NCI-H146 (cell line): ENCODE data around the gene PADI4.
A peak's percentile ranks its signal among the peaks of the same experiment; 100 is the strongest.

Source experiments
- DNase-seq: peaks from one replicate; lab custom pipeline; 2025; lab: John Stamatoyannopoulos, UW

The PADI4 gene

DNA sequence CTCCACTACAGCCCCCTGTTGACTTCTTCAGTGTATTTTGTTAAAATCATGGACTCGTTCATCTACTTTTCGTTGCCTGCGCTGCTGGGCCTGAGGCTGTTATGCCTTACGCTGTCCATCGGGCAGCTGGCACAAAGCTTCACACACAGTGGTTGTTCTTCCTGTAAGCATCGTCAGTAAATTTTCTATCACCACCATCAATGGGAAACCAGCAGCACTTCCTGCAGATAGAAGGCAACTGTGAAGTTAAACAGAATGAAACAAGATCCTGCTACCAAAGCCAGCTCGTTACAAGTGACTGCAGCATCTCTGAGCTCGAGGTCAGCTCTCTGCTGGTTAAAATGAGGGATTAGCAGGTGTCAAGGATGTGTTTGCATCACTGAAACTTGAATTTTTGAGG is 42.1 kb downstream of the PADI4 start:
- no peak for DNase-seq

DNA sequence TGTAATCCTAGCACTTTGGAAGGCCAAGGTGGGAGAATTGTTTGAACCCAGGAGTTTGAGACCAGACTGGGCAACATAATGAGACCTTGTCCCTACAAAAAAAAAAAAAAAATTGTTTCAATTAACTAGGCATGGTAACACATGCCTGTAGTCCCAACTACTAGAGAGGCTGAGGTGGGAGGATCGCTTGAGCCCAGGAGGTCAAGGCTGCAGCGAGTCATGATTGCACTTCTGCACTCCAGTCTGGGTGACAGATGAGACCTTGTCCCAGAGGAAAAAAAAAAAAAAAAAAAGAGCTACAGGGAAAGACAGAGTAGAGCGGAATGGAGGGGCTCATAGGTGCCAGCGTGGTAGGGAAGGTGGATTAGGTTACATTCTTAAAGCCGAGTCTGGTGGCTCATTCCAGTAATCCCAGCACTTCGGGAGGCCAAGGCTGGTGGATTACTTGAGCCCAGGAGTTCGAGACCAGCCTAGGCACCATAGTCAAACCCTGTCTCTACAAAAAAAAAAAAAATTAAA is 43.0 kb downstream of the PADI4 start:
- DNase-seq, result no peak

DNA sequence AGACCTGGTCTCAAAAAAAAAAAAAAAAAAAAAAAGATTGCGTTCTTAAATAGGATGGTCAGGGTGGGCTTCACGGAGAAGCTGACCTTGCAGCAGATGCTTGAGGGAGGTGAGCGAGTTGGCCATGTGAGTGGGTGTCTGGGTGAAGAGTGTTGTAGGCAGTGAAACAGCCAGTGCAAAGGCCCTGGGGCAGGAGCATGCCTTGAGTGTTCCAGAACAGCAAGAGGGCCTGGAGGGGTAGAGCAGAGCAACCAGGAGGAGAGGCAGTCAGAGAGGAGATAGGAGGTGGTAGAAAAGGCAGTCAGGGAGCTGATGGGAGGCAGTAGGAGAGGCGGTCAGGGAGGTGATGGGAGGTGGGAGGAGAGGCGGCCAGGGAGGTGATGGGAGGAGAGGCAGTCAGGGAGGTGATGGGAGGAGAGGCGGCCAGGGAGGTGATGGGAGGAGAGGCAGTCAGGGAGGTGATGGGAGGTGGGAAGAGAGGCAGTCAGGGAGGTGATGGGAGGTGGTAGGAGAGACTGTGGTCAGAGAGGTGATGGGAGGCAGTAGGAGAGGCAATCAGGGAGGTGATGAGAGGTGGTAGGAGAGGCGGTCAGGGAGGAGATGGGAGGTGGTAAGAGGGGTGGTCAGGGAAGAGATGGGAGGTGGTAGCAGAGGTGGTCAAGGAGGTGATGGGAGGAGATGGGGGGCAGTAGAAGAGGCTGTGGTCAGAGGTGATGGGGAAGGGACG is 43.8 kb downstream of the PADI4 start:
- DNase-seq, result no peak

DNA sequence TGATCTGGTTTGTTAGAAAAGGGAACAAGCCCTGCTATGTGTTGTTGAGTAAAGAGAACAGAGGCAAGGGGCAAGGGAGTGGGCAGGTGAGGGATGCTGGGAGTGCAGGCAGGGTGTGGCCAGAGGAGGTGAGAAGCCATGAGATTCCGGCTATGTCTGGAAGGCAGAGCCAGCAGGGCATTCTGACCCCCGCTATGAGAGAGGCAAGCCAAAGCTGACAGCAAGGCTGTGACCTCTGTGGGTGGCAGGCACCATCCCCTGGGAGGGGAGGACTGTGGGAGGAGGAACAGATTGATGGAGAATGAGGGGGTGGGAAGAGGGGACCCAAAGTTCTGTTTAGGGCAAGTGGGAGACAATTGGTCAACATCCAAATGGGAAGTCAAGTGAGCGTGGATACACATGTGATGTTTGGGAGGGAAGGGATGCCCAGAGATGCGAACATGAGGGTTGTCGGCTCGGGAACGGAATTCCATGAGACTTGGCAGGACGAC is 44.5 kb downstream of the PADI4 start:
- DNase-seq, result no peak

DNA sequence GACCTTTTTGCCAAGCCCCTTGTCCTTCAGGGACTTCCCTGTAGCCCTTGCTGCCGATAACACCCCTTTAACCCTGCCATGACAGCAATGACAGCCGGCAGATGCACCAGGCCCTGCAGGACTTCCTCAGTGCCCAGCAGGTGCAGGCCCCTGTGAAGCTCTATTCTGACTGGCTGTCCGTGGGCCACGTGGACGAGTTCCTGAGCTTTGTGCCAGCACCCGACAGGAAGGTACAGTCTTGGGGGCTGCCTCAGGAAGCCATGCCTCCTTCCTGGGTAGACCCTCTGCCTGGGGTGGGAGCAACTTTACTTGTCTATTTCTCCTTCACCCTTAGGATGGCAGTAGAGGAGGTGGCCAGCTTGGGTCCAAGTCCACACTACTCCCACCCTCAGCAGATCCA is 47.9 kb downstream of the PADI4 start:
- DNase-seq, result peak; percentile 24

DNA sequence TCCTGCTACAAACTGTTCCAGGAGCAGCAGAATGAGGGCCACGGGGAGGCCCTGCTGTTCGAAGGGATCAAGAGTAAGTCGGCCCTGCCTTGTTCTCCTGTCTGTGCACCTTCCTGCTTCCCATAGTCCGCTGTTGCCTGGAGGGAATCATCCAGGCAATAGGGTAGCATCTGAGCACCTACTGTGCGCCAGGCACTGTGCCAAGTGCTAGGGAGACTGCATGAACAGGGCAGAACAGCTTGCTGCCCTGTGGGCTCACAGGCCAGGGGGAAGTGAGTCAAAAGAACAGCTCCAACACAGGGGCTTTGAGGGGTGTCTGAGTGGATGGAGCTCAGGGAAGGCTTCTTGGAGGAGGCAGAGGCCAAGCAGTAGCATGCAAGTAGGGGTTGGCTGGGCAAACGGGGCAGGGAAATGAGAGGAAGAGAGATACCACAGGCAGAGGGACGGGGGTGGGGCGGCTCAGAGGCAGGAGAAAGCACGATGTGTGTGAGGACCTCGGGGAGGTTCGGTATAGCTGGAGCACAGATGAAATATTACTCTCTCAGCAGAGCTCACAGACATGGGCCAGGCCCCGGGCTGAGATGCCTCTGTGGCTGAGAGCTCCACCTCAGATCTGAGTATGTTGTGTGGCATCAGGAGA is 48.5 kb downstream of the PADI4 start:
- no peak for DNase-seq

DNA sequence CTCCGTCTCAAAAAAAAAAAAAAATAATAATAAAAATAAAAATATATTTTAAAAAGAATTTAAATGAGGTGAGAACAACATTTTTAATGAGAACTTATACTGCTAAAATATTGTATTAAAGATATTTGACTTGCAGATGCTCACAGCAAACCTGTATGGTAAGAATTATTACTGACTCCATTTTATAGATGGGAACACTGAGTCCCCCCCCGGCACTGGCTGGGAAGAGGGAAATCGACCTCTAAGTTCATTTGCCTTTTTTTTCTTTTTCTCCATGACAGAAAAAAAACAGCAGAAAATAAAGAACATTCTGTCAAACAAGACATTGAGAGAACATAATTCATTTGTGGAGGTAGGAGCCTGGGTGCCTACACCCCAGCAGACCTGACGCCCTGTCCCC is 50.6 kb downstream of the PADI4 start:
- DNase-seq, result no peak

DNA sequence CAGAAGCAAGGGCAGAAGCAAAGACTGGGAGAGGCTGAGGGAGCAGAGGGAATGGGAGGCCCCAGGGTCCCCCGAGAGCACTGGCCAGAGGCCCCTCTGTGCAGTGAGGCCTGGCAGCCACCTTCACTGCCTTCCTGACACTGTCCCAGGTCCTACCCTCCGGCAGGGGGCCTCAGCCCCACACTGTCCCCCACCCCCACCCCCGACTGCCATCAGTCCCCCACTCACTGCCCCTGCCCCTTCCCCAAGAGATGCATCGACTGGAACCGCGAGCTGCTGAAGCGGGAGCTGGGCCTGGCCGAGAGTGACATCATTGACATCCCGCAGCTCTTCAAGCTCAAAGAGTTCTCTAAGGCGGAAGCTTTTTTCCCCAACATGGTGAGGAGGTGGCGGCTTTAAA is 51.0 kb downstream of the PADI4 start:
- no peak for DNase-seq

DNA sequence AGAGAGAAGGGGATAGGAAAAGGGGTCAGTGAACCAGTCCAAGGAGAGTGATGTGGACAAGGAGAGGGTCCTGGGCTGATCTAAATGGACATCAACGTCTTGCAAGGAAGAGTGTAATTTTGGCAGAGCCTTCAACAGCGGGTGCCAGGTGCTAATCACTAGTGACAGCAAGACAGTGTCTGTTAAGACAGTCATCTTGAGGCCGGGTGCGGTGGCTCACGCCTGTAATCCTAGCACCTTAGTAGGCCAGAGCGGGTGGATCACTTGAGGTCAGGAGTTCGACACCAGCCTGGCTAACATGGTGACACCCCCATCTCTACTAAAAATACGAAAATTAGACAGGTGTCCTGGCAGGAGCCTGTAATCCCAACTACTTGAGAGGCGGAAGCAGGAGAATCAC is 51.8 kb downstream of the PADI4 start:
- no peak for DNase-seq

DNA sequence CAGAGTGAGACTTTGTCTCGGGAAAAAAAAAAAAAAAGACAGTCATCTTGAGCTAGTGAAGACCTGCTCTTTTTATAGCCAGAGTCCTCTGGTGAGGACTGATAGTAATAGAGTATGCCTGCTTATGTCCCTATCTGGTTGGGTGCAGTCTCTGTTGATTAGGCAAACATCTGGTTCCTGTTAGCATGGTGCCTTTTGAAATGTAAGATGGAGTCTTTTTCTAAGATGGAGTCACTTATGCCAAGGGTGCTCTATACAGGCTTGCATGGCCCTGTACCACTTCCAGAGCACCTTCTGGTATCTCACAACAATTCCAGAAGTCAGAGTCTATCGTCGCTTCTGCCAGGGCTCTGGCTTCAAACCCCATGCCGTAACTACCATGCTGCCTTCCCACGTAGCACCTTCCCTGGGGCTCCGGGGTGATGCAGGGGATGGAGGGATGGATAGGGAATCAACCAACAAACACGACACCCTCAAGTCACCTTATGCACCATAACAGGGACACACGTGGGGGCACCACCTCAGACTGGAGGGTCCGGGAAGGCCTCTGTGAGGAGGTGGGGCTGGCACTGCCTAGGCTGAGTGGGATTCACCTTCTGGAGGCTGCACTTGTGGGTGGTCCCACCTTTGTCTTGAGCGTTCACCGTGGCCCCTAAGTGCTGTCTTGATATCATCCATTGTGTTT is 52.4 kb downstream of the PADI4 start:
- no peak for DNase-seq

DNA sequence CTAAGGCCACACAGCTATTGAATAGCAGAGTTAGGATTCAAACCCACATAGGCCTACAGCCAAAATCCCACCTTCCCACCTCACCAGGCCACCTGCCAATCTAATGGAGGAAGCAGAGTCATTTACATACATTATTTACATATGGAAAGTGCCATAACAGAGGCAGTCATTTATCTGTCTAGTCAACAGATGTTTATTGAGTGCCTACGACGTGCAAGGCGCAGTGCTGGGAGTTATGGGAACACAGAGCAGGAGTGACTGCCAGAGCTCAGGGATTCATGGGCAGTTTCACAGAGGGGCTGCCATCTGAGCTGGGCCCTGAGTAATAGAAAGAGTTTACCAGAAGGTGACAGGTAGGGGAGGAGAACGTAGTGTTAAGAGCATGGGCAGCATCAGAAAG is 53.7 kb downstream of the PADI4 start:
- no peak for DNase-seq

DNA sequence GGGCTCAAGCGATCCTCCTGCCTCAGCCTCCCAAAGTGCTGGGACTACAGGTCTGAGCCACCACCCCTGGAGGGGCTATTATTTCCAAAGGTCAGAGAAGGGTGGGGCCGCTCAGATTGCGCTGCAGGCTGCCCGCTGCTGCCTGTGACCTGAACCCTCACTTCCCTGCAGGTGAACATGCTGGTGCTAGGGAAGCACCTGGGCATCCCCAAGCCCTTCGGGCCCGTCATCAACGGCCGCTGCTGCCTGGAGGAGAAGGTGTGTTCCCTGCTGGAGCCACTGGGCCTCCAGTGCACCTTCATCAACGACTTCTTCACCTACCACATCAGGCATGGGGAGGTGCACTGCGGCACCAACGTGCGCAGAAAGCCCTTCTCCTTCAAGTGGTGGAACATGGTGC is 55.4 kb downstream of the PADI4 start:
- DNase-seq, result no peak

DNA sequence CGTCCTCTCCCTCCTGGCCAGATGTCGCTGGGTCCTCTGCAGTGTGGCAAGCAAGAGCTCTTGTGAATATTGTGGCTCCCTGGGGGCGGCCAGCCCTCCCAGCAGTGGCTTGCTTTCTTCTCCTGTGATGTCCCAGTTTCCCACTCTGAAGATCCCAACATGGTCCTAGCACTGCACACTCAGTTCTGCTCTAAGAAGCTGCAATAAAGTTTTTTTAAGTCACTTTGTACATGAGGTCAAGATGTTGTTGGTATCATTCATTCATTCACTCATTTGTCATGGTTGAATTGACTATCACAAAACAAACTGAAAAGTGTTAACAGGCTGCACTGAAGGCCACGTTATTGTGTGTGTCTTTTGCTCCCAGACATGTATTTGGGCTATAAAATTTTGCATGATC is 55.8 kb downstream of the PADI4 start:
- no peak for DNase-seq

DNA sequence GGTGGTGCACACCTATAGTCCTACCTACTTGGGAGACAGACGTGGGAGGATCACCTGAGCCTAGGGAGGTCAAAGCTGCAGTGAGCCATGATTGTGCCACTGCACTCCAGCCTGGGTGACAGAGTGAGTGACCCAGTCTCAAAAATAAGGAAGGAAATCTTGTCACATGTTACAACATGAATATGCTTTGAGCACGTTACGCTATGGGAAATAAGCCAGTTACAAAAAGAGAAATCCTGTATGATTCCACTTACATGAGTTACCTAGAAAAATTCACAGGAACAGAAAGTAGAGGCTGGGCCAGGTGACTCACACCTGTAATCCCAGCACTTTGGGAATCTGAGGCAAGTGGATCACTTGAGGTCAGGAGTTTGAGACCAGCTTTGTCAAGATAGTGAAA is 57.3 kb downstream of the PADI4 start:
- no peak for DNase-seq

DNA sequence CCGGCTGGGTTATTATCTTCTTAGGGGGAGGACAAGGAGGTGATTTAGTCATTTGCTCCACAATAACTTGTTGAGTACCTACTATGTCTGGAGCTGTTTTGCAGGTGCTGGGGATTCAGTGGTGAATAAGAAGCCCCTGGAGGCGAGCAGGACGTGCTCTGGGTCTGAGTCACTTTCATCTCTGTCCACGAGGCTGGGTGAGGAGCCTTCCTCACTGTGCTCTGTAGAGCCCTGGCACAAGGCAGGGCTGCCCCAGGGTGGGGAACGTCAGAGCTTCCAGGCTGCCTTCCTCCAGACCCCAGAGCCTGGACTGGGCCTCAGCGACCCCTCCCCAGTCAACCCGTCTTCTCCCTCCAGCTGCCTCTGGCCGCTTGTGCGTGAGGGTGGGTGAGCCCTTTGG is 61.5 kb downstream of the PADI4 start:
- no peak for DNase-seq

DNA sequence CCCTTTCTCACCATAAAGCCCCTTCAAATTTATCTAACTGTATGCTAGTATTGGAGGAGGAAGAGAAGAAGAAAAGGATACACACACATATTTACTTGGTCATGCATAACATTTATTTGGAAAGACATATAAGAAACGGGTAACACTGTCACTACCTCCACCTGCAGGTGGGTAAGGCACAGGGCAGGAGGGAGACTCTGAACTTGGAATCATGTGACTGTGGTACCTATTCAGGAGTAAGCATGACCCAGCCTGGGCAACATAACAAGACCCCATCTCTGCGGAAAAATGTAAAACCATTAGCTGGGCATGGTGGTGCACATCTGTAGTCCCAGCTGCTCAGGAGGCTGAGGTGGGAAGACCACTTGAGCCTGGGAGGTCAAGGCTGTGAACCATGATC is 62.6 kb downstream of the PADI4 start:
- DNase-seq, result peak; percentile 14

DNA sequence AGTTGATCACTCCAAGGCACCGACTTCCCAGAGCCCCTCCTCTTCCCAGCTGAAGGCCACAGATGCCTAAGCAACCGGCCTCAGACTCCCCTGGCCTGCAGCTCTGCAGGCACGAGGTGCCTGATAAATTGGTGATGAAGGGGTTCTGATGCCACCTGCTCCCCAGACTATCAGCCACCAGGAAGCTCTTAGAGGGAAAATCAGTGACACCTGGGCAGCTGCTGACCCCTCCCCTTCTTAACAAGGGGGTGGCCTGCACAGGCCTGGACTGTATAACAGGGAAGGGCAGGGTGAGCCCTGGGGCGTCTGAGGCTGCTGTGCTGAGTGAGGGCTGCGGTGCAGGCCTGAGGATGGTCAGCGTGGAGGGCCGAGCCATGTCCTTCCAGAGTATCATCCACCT is 63.9 kb downstream of the PADI4 start, which contains the start of gene PADI6:
TSS of gene PADI6 (plus strand) at position 301 of the 400 bp plus-strand sequence. CDS start at position 351, 50 bp downstream.
- DNase-seq, result no peak

DNA sequence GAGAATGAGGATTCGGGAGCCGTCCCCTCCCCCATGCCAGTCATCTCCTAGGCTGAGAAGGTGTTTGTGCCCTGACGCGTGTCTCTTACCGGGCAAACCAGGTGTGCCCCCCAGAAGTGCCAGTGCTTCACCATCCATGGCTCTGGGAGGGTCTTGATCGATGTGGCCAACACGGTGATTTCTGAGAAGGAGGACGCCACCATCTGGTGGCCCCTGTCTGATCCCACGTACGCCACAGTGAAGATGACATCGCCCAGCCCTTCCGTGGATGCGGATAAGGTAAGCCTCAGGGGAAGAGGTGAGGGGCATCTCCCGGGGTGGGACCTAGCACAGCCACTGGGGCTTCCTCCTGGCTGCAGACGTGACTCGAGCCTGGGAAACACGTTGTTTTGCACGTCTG is 65.0 kb downstream of the PADI4 start:
- DNase-seq, result no peak

DNA sequence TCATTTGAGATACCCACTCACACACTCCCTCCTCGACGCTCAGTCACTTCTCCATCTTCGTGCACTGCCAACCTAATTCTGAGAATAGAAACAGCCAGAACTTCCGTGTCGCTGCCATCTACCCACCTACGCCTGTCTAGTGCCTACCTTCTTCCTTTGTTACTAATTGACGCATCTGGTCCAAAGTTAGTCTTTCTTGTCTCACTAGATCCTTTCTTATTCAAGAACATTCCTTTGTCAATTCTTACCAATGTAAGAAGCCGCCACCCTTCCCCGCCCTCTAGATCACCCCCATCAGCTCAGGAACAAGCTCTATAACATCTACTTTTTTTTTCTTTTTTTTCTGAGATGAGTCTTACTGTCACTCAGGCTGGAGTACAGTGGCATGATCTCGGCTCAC is 67.7 kb downstream of the PADI4 start:
- DNase-seq, result no peak

DNA sequence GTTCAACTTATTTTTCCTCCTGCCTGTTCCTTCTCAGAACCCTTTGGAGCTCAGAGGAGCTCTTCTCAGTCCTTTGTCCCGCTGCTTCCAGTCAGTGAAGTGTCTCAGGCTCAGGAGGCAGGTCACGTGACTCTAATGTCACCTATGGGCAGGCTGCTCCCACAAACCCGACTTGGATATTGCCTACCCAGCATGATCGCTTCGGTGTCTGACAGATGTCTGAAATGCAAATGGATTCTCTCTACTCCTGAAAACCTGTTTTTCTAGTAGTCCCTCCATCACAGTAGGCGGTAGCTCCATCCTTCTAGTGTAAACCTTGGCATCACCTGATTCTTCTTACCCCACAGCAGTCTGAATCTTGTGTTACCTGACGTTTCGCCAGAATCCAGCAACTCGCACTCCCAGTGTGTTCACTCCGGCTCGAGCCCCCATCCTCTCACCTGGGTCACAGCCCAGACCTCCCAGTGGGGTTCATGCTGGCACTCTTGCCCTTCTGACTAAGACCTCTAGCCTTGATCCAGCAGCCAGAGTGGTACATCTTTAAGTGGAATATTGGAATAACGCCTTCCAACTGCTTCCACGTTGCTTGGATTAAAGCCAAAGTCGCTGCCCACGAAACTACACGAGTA is 69.4 kb downstream of the PADI4 start:
- peak; percentile 46 for DNase-seq

DNA sequence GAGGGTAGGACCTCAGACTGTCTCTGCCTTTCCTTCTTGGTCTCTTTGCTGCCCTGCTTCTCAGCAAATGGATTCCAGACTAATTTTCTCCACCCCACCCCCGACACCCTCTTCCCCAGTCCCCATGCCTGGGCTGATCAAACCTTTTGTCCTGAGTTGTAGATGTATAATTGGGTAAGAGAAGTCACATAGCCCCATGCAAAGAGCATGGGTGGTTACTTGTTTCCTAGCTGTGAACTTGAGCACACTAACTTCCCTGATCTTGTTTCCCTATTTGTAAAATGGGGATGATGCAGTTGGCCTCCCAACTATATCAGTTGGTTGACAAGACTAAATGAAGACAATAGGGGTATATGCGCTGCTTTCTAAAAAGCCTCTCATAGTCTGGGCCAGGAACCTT is 73.2 kb downstream of the PADI4 start:
- no peak for DNase-seq

DNA sequence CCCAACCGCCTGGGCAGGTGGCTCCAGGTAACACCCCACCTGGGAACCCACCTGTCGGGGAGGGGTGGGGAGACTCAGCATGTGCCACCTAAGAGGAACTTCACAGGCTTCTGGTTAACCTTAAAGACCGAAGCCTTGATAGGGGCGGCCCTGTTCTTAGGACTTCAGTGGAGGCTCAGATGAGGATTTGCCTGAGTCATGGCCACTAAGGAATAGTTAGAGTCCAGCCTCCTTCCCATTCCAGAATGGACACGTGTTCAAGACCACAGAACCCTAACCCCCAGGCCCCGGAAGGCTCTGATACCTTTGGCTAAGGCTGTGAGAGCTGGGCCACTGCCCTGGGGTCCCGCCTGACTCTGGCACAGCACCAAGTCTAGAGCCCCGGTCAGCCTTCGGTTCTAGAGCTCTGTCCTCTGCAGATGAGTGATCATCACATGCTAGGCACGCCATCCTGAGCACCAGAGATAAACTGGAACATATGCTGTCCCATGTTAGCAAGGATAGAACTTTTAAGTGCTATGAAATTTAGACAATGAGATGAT is 84.3 kb downstream of the PADI4 start:
- no peak for DNase-seq
